SK-N-SH (cell line): Measurements from ENCODE around the gene BAIAP3. TPM values are rescaled to one million over a fixed set of nuclear protein-coding genes. Genes with fewer than 3 reads are reported as not detected.

ENCODE experiments used
- CTCF ChIA-PET: fragments of 300-600, 350-600 bp; formaldehyde crosslinking; extraction: SDS; loops from one replicate; lab custom pipeline; 2021; lab: Yijun Ruan, JAX
- POLR2A ChIA-PET: fragments of 350-600 bp; sonication (Branson Sonifier 250); formaldehyde crosslinking; extraction: SDS; loops from one replicate; lab custom pipeline; 2020; ENCODE audit warnings: antibody characterized with exemption, inconsistent platforms; lab: Yijun Ruan, JAX
- DNase-seq: peaks from one replicate; pipeline ENCODE4 v3.0.0; 2012
- H2AFZ ChIP-seq: fragments of 200-600 bp; sonication (generic); 2 replicates; pipeline ENCODE4 v1.8.1; 2016; ENCODE audit warnings: antibody characterized with exemption, mild to moderate bottlenecking, low read depth
- H3F3A ChIP-seq: fragments of 200-600 bp; sonication (generic); replicated peaks from 2 replicates; pipeline ENCODE3; 2016; ENCODE audit warnings: antibody characterized with exemption, mild to moderate bottlenecking; ENCODE audit not compliant: insufficient read depth
- H3K27ac ChIP-seq, 2 experiments: fragments of 200-500 bp in 1 of 2; fragments of 200-600 bp in 1 of 2; sonication (Bioruptor generic) in 1 of 2; sonication (generic), shearing (Covaris generic) in 1 of 2; 2 replicates each; pipeline versions ENCODE4 v1.5.1 to v1.6.1; 2014 to 2016; ENCODE audit warnings: low read depth in 2 of 2, inconsistent platforms in 1 of 2, low read length in 1 of 2, mild to moderate bottlenecking in 1 of 2, mixed read lengths in 1 of 2
- H3K27me3 ChIP-seq: fragments of 200-600 bp; sonication (generic), shearing (Covaris generic); 2 replicates; pipeline ENCODE4 v1.6.1; 2016; ENCODE audit warnings: mixed run types; ENCODE audit not compliant: insufficient read depth
- H3K36me3 ChIP-seq, 2 experiments: fragments of 200-500 bp in 1 of 2; fragments of 200-600 bp in 1 of 2; sonication (Bioruptor generic) in 1 of 2; sonication (generic) in 1 of 2; replicated peaks in 1 of 2; 2 replicates each; pipeline versions ENCODE3 to v1.5.1; 2014 to 2016; ENCODE audit warnings: low read length in 1 of 2, mild to moderate bottlenecking in 1 of 2; ENCODE audit not compliant: insufficient read depth in 2 of 2, control insufficient read depth in 1 of 2
- H3K4me1 ChIP-seq, 2 experiments: fragments of 200-500 bp in 1 of 2; fragments of 200-600 bp in 1 of 2; sonication (Bioruptor generic) in 1 of 2; sonication (generic), shearing (Covaris generic) in 1 of 2; 2 replicates each; pipeline versions ENCODE4 v1.5.1 to v1.6.1; 2014 to 2016; ENCODE audit warnings: low read depth in 1 of 2, low read length in 1 of 2, mixed run types in 1 of 2; ENCODE audit not compliant: insufficient read depth in 2 of 2, control insufficient read depth in 1 of 2
- H3K4me2 ChIP-seq: fragments of 200-600 bp; sonication (generic), shearing (Covaris generic); 2 replicates; pipeline ENCODE4 v1.6.1; 2017; ENCODE audit warnings: mixed run types
- H3K4me3 ChIP-seq, 2 experiments: fragments of 200-500 bp in 1 of 2; fragments of 200-600 bp in 1 of 2; sonication (Bioruptor generic) in 1 of 2; sonication (generic), shearing (Covaris generic) in 1 of 2; 2 replicates each; pipeline versions ENCODE4 v1.5.1 to v1.8.1; 2014 to 2016; ENCODE audit warnings: low read depth in 2 of 2, inconsistent platforms in 1 of 2, low read length in 1 of 2, mild to moderate bottlenecking in 1 of 2, mixed read lengths in 1 of 2, moderate library complexity in 1 of 2
- H3K79me2 ChIP-seq: fragments of 200-600 bp; sonication (generic); 2 replicates; pipeline ENCODE4 v1.8.1; 2017; ENCODE audit warnings: mild to moderate bottlenecking; ENCODE audit not compliant: insufficient read depth
- H3K9ac ChIP-seq: fragments of 200-600 bp; sonication (generic); 2 replicates; pipeline ENCODE4 v1.6.1; 2017; ENCODE audit warnings: mixed run types
- H3K9me2 ChIP-seq: fragments of 200-600 bp; sonication (generic); 2 replicates; pipeline ENCODE4 v1.6.1; 2017; ENCODE audit warnings: mixed run types
- H3K9me3 ChIP-seq: fragments of 200-600 bp; sonication (generic); 2 replicates; pipeline ENCODE4 v1.6.1; 2017; ENCODE audit warnings: mixed run types, mild to moderate bottlenecking, moderate library complexity
- H4K20me1 ChIP-seq: fragments of 200-600 bp; sonication (generic); 2 replicates; pipeline ENCODE4 v1.6.1; 2017; ENCODE audit warnings: mild to moderate bottlenecking, mixed run types; ENCODE audit not compliant: insufficient read depth
- CHD2 ChIP-seq: fragments of 150-350 bp; IDR thresholded peaks from 2 replicates; pipeline ENCODE4 v1.6.1; 2018; ENCODE audit warnings: low read length; ENCODE audit not compliant: partially characterized antibody
- CTCF ChIP-seq: fragments of 200-600 bp; sonication (generic); IDR thresholded peaks from 2 replicates; pipeline ENCODE4 v1.6.1; 2017; ENCODE audit warnings: antibody characterized with exemption, mild to moderate bottlenecking, moderate library complexity
- ELF1 ChIP-seq: IDR thresholded peaks from 2 replicates; pipeline ENCODE4 v1.4.0; 2012
- FOXM1 ChIP-seq: IDR thresholded peaks from 2 replicates; pipeline ENCODE4 v1.4.0; 2012; ENCODE audit warnings: low read depth, mild to moderate bottlenecking
- GATA2 ChIP-seq: sonication (generic); formaldehyde crosslinking; IDR thresholded peaks from 2 replicates; pipeline ENCODE4 v1.5.0; 2020; ENCODE audit warnings: mild to moderate bottlenecking, missing genetic modification reagents
- JUND ChIP-seq: IDR thresholded peaks from 2 replicates; pipeline ENCODE4 v1.4.0; 2012
- MEF2A ChIP-seq: IDR thresholded peaks from 2 replicates; pipeline ENCODE4 v1.4.0; 2012; ENCODE audit warnings: low read depth, borderline replicate concordance
- MXI1 ChIP-seq: IDR thresholded peaks from 2 replicates; pipeline ENCODE4 v1.6.1; 2012; ENCODE audit warnings: mild to moderate bottlenecking, low read depth, low read length, improper control_type of control experiment
- NRF1 ChIP-seq: IDR thresholded peaks from 2 replicates; pipeline ENCODE4 v1.6.1; 2012; ENCODE audit warnings: low read depth, mild to moderate bottlenecking, low read length
- PBX3 ChIP-seq: IDR thresholded peaks from 2 replicates; pipeline ENCODE4; 2012
- REST ChIP-seq: IDR thresholded peaks from 2 replicates; pipeline ENCODE4 v1.6.1; 2012; ENCODE audit warnings: mild to moderate bottlenecking, low read depth, low read length, moderate library complexity
- RFX5 ChIP-seq: IDR thresholded peaks from 2 replicates; pipeline ENCODE4 v1.6.1; 2012; ENCODE audit warnings: mild to moderate bottlenecking, improper control_type of control experiment, low read length
- SIN3A ChIP-seq: IDR thresholded peaks from 2 replicates; pipeline ENCODE4 v1.6.1; 2012; ENCODE audit warnings: low read depth, mild to moderate bottlenecking, low read length, moderate library complexity, borderline replicate concordance
- TCF12 ChIP-seq: IDR thresholded peaks from 2 replicates; pipeline ENCODE4 v1.4.0; 2012
- TEAD4 ChIP-seq: IDR thresholded peaks from 2 replicates; pipeline ENCODE4 v1.4.0; 2012; ENCODE audit warnings: mild to moderate bottlenecking, borderline replicate concordance; ENCODE audit not compliant: insufficient read depth
- USF1 ChIP-seq: IDR thresholded peaks from 2 replicates; pipeline ENCODE4 v1.4.0; 2012; ENCODE audit warnings: low read depth, borderline replicate concordance
- USF2 ChIP-seq: fragments of 150-350 bp; IDR thresholded peaks from 2 replicates; pipeline ENCODE4 v1.6.1; 2017; ENCODE audit warnings: antibody characterized with exemption, low read length, low read depth, borderline replicate concordance
- YY1 ChIP-seq: IDR thresholded peaks from 2 replicates; pipeline ENCODE4 v1.4.0; 2012; ENCODE audit warnings: low read depth, mild to moderate bottlenecking
- ZBTB33 ChIP-seq: IDR thresholded peaks from 2 replicates; pipeline ENCODE4 v1.4.0; 2012; ENCODE audit warnings: low read depth, borderline replicate concordance
- WGBS: methylation state at CpG from one replicate; pipeline ENCODE4 v1.1.6; 2017; ENCODE audit warnings: low lambda C conversion rate; 5-methylcytosine and 5-hydroxymethylcytosine counted together
- polyA plus RNA-seq, 3 experiments: library from polyadenylated mRNA; depleted of rRNA; stranded (reverse); fragments of >200 nt; gene quantifications; 2 replicates each; pipeline ENCODE4 v1.2.3, GENCODE V29; 2012

The BAIAP3 gene
- polyA plus RNA-seq, 1 of the 3 experiments (the other 2 are of a cell fraction): 1.1 TPM

- CTCF ChIA-PET: interaction anchor here (0.7 to 4.1 kb wide), 13 partner anchors 9 to 56 kb away, joined by 3 to 60 read pairs (median 5); partner anchors contain the start of gene UBE2I
- no peak overlapping the region for H3K4me2 ChIP-seq
Observed at GRCh38 chr16:1299868-1300203, 33.6 kb upstream of the BAIAP3 start.

More at GRCh38 chr16:1299868-1300203, 33.6 kb upstream of the BAIAP3 start:
- Histone ChIP-seq H3K9ac (no peak overlapping the region), H4K20me1 (no peaks in the 10 kb centered on the region), H2AFZ (no peak overlapping the region), H3K27ac (no peak overlapping the region), H3K36me3 (no peaks in the 10 kb centered on the region), H3K9me3 (no peaks in the 10 kb centered on the region), H3K79me2 (no peaks in the 10 kb centered on the region), H3K27me3 (peaks cover 17% of the 10 kb centered on the region; the same call in 1 of the 2 replicates), H3K4me1 (0 out of 4 replicates have a peak, but pooled peaks cover 0 to 3% of the 10 kb centered on the region in 2 experiments), H3F3A (peaks cover 3% of the 10 kb centered on the region), H3K4me3 (no peak overlapping the region), H3K9me2 (no peaks in the 10 kb centered on the region)
- DNase-seq: no peak
- TF ChIP-seq YY1 (no peak), ELF1 (no peak), FOXM1 (no peak), CHD2 (no peak), GATA2 (CRISPR knock-in tag) (no peak), USF2 (no peak), JUND (no peak), USF1 (no peak), SIN3A (no peak), PBX3 (no peak), MEF2A (no peak), TCF12 (no peak), MXI1 (no peak), TEAD4 (no peak), ZBTB33 (no peak), RFX5 (no peak), CTCF (no peak), NRF1 (no peak), REST (no peak)
- 52% methylated on average over 12 of the region's 12 CpGs for WGBS
- POLR2A ChIA-PET: no interaction called here
